GM21526 (cell line): Measurements from ENCODE around the gene DNMBP.
"Not testable (repeated sequence)": the region's sequence is repeated elsewhere in the genome, so short reads cannot be mapped to it uniquely, and the experiment has no call there.

Experiments
- ATAC-seq: cut with Tn5 transposase; IDR thresholded peaks from one replicate; pipeline ENCODE4 v1.9.1; 2021; ENCODE audit warnings: moderate library complexity; ENCODE audit not compliant: unreplicated experiment, low FRiP score

DNMBP gene

DNA sequence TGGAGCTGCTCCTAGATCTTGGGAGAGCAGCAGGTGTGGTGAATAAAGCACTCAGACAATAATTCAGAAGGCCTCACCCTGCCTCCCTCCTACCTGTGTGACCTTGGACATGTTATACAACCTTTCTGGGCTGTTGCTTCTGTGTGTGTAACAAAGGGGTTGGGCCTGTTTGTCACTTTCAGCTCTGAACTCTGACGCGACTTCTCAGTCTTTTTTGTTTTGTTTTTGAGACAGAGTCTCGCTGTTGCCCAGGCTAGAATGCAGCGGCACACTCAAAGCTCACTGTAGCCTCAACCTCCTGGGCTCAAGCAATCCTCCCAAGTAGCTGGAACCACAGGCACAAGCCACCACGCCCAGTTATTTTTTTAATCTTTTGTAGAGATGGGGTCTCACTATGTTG lies 89.3 kb downstream of the DNMBP start:
- ATAC-seq: no peak

DNA sequence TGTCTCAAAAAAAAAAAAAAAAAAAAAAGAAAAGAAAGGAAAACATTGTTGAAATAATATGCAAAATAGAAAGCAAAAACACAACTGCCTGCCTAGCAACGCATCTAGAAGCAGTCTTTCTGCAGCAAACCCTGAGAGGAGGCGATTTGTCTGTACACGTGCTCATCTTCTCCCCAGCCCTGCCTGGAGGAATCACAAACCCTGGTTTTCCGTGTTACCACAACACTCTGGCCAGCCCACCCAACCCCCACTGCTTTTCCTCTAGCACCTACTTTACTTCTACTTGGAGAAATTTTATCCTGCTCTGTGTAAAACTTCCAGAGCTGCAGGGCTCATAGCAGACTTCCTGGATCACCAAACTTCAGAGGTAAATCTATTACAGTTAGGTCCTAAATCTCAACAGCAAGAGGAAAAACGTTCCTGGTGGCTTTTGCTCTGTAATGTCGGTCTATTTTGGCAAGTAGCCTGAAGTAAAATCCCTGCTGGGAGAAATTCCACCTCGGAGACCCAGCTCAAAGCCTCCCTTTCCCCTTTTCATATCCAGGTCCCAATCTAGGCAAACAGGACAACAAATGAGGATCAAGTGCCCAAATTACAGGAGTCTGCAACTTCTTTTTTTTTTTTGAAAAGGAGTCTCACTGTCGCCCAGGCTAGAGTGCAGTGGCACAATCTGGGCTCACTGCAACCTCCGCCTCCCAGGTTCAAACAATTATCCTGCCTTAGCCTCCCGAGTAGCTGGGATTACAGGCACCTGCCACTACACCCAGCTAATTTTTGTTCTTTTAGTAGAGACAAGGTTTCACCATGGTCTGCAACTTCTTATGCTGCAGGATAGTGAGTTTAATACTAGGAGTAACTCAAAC lies 91.6 kb downstream of the DNMBP start:
- ATAC-seq: no peak

DNA sequence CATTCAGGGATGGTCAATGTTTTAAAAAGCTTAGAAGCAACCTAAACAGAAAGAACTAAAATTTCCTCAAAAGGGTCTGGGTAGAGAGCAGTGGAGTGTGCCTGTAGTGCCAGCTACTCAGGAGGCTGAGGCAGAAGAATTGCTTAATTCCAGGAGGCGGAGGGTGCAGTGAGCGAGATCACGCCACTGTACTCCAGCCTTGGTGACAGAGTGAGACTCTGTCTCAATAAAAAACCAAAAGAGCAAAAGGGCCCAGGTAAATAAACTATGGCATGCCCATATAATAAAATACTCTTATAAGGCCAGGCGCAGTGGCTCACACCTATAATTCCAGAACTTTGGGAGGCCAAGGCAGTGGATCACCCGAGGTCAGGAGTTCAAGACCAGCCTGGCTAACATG lies 93.0 kb downstream of the DNMBP start:
- no peak for ATAC-seq

DNA sequence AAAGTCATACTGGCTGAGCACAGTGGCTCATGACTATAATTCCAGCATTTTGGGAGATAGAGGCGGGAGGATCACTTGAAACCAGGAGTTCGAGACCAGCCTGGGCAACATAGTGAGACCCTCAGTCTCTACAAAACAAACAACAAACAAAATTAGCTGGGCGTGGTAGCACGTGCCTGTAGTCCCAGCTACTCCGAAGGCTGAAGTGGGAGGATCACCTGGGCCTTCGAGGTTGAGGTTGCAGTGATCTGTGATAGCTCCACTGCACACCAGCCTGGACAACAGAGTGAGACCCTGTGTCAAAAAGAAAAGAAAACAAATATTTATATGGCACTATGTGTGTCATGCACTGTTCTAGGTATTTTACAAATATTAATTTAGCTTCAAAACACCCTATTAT lies 94.3 kb downstream of the DNMBP start:
- no peak for ATAC-seq

DNA sequence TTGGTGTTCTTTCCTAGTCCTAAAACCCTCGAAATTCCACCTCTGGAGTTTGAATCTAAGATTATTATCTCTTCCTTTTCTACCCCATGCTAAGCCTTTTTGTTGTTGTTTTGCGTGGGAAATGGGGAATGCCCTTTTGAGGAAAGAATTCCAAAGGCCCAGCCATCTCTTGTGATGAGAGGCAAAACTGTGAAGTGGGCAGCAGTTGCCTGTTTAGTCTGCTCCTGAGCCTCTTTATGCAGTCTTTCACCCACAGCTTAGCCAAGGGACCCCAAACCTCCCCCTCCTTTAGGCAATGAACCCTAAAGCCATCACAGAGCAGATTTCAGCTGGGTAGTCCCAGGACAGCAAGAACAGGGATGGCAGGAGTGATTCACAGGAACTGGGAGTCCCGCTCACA lies 95.5 kb downstream of the DNMBP start:
- no peak for ATAC-seq

DNA sequence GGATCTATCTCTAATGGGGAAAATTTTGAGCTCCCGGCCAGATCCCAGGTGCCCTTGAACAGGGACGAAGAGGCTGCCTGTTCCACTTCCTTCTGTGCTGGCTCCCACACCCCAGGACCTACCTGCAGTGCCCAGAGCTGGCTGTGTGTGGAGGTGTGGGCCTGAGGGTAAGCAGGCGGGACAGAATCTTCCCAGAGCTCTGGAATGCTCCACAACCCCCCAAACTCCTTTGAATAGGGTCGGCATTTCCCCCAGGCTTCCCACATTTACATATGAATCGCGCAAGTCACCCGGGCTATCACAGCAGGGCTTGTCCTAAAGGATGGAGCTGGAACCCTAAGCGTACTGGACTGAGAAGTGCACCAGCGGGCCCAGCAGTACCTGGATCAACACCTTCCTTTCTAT lies 95.9 kb downstream of the DNMBP start:
- no peak for ATAC-seq

DNA sequence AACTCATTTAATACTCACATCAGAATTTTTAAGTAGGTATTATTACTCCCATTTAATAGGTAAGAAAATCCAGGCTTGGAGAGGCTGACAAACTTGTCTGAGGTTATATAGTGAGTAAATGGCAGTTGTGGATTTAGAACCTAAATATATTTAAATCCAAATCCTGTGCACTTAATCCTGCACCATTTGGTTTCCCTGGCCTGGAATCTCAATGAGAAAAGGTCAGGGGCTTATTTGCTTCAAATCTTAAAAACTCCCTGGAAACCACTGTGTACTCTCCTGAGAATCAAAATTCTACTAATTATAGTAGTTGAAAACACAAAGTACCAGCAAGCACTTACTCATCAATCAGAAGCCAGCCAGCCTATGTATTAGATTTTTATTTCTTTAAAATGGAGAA lies 97.7 kb downstream of the DNMBP start:
- no peak for ATAC-seq

DNA sequence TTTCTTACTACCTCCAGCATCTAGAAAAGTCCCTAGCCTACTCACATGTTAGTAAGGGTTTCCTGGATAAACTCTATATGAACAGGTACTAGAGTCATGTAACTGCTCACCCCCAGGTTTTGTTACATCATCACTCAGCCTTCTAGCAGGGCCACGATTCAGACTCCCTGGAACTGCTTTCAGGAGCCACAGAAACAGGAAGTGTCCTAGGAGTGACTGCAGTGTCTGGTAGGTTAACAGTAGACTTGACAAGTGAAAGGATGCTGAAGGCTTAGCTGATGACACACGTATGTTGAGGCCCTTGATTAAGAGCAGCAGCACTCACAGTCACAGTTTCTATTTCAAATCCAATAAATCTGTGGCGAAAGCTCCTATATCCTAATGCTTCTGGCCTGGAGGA lies 101.2 kb downstream of the DNMBP start:
- ATAC-seq: no peak

DNA sequence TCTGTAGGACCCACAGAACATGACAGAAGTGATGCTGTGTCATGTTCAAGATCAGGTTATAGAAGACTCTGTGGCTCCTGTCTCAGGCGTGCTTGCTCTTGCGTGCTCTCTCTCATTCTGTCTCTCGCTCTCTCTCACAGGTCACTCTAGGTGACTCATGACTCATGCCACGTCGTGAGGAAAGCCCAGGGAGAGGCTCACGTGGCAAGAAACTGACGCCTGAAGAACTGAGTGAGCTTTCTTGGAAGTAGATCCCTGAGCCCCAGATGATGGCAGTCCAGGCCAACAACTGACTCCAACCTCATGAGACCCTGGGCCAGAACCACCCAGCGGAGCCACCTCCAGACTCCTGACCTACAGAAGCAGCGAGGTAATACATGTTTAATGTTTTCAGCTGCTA lies 103.3 kb downstream of the DNMBP start:
- ATAC-seq: no peak

DNA sequence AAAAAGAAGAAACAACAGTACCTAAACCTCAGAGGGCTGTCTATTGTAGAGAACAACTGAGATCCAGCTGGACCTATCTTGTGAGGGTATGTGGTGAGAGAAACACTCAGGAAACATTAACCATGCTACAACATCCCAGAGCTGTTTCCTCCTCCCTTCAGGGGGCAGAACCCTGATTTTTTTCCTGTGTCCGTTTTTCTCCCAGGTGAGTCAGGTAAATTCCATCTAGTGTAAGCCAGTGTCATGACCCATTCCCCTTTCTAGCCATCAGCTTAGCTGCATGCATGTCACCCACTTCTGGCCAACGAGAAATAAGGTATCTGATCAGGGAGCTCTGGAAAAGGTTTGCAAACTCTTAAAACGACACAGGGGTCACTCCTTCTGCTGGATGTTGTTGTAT lies 103.8 kb downstream of the DNMBP start:
- no peak for ATAC-seq

DNA sequence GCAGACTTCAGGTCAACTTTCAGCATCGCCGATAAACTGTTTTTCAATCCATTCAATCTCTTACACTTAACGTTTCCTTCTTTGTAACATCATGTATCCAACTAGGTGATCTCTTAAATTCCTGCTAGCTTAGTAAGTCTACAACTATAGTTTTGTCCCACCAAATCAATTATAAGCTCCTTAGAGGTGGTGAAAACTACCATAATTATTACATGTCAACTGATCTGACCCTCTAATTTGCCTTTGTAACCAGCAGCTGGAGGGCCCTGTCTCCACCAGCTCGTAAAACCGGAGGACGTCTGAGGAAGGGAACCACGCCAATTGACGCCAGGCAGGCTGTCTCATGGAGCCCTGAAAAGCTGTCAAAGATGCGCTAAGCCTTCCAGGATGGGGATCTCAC lies 113.9 kb downstream of the DNMBP start:
- no peak for ATAC-seq

DNA sequence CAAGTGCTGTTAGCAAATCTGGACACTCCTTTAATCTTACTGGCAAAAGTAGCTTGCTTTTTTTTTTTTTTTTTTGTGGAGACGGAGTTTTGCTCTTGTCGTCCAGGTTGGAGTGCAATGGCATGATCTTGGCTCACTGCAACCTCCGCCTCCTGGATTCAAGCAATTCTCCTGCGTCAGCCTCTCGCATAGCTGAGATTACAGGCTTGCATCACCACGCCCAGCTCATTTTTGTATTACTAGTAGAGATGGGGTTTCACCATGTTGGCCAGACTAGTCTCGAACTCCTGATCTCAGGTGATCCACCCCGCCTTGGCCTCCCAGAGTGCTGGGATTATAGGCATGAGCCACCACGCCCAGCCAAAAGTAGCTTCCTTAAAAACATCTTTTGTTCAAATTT lies 114.7 kb downstream of the DNMBP start:
- not testable (repeated sequence) for ATAC-seq

DNA sequence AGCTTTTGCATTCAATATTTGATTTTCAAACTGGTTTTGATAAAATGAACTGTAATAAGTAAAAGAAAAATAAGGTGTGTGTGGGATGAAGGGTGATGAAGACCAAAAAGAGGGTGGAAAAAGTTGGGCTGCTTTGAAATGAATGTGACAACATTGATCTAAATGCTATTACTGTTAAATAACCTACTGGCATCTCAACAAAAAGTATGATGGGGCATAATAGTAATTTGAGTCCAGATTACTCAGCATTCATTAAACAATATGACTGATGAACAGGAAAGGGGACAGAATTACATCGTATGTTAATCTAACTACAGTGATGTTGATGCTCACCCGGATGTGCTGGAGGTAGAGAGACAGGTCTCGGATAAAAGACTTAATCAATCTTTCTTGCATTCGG lies 115.1 kb downstream of the DNMBP start:
- no peak for ATAC-seq

DNA sequence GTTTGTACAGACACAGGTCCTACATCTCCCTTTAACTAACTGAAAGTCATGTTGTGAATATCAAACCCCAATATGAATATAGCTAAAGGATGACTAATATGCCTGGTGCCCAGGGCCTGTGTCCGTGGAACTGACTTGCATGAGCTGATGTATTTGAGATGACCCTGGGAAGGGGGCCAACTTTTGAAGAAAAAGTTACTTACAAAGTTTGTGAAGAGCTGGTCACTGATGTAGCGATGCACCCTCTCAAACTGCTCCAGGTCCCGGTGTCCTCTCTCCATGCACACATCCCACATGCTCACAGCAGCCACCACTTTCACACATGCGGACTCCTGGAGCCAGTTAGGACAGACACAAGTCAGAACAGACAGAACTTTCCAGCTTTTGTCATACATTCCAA lies 121.1 kb downstream of the DNMBP start:
- no peak for ATAC-seq

DNA sequence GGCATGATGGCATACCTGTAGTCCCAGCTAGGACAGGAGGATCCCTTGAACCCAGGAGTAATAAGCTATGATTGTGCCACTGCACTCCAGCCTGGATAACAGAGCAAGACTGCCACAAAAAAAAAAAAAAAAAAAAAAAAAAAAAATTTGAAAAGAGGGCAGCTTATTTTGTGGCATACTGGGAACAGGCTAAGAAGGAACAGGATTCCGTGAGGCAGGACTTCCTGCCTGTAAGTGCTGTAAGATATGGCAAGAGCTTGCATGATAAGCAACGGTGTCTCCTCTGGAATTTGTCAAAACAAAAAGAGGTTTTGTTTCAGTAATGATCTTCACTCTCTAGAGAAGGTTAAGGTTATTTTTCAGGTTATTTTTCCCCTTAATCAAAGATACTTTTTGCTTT lies 126.2 kb downstream of the DNMBP start:
- ATAC-seq: no peak

DNA sequence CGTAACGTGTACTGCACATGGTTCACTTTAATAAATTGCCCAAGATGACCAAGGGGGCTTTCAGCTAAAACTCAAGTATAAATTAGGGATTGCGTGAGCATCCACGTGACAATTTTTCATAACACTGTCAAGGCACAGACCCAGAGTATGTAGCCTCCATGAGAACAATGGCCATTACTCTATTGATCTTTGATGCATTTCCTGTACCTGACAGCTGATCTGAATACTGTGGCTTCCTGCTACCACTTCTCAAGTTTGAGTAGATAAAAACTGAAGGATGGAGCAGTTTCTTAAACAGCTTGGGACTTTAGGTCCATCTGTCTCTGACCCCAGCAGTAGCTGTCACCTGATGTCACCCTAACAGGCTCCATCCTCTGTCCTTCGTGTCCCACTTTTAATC lies 128.4 kb downstream of the DNMBP start:
- ATAC-seq: no peak

DNA sequence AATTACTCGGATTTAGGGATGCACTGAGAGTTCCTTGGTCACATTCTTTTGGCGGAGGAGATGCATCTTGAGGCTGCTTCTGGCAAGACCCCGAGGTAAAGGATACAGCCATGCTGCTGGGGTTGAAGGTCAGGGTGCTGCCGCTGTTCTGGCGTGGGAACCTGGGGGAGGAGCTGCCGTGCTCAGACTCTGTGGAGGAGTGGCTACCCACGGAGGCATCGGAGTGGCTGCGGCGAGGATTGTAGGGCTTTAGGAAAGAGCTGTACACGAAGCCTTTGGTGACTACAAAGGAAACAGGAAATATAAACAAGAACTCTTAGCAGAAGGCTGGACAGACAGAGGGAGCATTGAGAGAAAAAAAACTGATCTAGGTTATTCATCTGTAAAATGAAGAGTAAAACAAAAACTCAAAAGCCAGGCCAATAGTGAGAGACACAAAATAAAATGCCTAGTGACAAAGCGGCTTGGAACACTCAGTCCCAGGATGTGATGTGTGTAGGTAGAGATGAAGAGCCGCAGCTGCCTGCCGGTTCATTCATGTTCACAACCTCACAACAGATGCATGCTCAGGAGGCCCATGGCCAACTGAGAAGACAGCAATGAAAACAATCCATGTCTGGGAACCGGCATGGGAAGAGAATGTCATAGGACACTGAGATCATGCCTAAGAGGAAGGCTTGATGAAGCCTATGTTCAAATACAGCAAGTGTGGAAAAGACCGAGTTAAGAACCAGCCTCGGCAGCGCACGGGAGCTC lies 129.5 kb downstream of the DNMBP start:
- no peak for ATAC-seq

DNA sequence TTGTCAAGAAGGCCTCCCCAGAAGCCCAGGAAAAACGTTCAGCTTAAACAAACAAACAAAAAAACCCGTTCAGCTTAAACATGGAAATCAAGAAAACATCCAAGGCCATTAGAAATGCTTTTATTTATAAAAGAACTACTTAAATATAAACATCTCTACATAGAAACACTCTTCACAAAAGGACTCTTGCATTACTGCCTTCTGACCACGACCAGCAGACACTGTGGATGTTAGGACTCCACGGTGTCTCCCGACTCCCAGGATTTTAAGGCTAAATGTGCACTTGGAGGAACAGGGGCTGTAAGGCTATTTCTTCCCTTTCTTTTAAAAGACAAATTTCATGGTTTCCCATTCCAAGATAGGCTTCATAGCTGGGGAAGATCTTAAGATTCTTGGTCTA lies 134.3 kb downstream of the DNMBP start:
- ATAC-seq: no peak

DNA sequence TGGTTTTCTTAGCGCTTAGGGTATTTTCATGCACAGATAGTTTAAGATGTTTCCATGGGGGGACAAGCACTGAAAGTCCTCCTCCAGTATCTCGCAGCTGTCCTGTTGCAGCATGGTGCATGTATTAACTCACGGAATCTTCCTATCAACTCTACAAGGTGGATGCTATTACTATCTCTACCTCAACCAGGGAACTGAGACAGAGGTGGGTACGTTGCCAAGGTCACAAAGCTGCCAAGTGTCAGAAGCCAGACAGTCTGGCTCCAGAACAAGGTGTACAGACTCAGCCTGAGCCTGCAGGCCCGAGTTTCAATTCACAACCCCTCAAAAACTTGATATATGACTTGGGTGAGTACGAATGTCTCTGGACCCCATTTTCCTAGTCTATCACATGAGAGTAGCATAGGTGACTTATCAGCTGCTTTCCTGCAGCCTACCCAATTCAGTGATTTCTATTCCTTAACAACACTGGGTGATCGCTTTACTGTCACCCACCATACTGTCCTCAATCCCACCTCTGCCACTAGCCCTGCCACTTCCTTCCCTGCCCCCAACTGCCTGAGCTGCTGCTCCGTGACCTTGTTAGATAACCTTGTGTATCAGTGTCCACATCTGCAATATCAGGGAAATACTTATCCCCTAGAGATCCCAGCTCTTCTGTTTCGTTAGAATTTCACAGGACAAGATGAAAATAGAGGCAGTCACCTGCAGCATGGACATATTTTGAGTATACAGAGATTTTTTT lies 135.2 kb downstream of the DNMBP start:
- no peak for ATAC-seq

DNA sequence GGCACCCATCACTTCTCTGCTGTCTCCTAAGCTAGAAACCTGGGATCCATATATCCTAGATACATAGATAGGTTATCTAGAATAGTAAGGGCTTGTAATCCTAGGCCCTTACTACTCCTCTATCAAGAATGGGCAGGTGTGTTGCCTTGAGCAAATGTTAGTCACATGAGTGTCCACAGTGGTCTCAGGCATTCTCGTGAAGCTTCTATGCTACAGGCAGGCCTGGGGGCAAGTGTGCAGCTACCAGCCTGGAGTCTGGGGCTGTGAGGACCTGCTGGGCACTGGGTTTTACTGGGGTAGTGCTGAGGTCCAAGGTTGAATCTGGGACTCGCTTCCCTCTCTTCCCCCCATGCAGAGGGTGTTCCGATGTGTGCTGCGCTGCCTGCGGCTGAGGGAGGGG lies 135.9 kb downstream of the DNMBP start:
- no peak for ATAC-seq

DNA sequence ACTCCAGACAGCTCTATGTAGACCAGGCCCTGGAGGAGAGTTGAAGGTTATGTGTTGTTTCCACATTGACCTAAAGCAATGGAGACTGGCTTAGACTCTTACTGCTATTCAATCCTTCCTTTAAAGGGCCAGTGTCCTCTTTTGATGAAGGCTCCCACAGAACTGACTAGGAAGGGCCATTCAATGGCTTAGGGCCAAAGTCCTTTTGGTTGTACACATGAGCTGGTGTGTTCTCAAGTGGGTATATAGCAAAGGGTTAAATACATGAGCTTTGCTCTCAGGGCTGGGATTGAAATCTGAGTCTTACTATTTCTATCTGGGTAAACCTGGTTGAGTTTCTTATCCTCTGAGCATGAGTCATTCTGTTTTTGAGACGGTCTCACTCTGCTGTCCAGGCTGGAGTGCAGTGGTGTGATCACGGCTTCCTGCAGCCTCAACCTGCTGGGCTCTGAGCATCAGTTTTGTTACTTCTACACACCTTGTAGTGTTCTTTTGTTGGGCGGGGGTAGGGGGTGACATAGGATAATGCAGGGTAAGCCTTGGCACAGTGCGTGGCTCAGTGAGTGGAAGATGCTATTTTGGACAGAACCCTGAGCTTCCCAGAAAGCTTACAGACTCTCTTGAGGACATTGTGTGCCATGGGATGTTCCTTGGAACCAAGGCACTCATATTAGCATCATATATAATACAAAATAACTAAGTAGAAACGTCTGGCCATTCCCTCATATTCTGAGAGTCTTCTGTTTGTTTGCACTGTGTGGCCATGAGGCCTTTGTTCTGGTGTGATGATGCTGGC lies 137.2 kb downstream of the DNMBP start:
- ATAC-seq: no peak
